Measurements from ENCODE around the gene CLCA2.

The CLCA2 gene

DNA sequence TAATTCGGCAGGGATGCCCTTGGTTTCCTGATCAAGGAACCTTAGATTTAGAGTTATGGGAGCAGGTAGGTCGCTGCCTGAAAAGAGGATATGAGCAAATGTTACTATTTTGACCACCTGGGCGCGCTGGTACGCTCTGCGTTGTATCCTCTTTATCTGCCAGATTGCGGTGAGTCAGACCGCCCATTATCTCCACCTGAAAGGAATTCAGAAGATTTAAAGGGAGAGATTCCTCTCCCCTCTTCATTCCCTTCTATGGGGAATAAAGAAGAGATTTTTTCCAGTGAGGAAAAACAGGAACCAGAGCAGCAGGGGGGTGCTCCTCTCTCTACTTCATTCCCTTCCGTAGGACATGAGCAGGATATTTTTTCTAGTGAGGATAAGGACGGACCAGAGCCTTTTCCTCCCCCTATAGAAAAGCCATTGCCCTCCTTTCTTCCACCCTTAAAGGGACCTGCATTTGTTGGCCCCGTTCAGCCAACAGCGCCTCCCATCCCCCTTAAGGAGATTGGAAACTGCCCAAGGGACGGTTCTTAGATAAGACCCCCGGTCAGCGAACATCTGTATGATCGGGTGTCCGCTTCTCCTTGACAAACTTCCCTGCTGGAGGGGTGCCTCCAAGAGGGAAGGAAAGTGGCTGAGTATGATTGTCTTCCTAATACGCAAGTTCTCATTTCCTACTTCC, 78.9 kb downstream of the CLCA2 start:
- no peak for TF ChIP-seq CTCF (IDR thresholded peaks at IDR 0.05; ENCODE audit: borderline replicate concordance, control extremely low read depth, extremely low read depth, insufficient read depth, missing control alignments)
- in situ Hi-C loops (cut with MboI; ENCODE audit: low sequenced_read_pairs, unreplicated experiment), result no loop called here
- DNase-seq (ENCODE audit: low spot score), result no peak

GRCh38 chr1:86503406-86504136, 79.6 kb downstream of the CLCA2 start:
- in situ Hi-C loops (cut with MboI; ENCODE audit: low sequenced_read_pairs, unreplicated experiment), result no loop called here
- DNase-seq (ENCODE audit: low spot score), result no peak
- TF ChIP-seq CTCF (IDR thresholded peaks at IDR 0.05; ENCODE audit: borderline replicate concordance, control extremely low read depth, extremely low read depth, insufficient read depth, missing control alignments), result no peak

DNA sequence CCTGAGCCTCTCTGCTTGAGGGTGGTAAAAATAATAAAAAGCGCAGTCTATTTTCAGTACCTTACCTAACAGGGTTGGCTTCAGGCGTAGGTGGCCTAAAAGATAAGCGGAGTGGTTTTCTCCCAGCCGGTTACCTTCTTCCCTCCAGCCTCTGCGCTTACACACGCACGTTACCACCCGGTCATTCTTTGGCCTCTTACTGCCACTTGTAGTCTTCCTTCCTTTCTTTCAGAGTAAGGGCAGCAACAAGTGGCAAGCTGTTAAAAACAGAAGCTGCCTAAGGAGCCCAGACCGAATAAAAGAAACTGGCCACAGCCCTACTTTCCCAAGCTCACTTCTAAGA, 80.1 kb downstream of the CLCA2 start:
- in situ Hi-C loops (cut with MboI; ENCODE audit: low sequenced_read_pairs, unreplicated experiment), result no loop called here
- TF ChIP-seq CTCF (IDR thresholded peaks at IDR 0.05; ENCODE audit: borderline replicate concordance, control extremely low read depth, extremely low read depth, insufficient read depth, missing control alignments), result no peak
- no peak for DNase-seq (ENCODE audit: low spot score)

- TF ChIP-seq CTCF (IDR thresholded peaks at IDR 0.05; ENCODE audit: borderline replicate concordance, control extremely low read depth, extremely low read depth, insufficient read depth, missing control alignments), result no peak
- DNase-seq (ENCODE audit: low spot score), result no peak
- in situ Hi-C loops (cut with MboI; ENCODE audit: low sequenced_read_pairs, unreplicated experiment), result no loop called here
Measured at GRCh38 chr1:86504895-86505563, 81.1 kb downstream of the CLCA2 start.

DNA sequence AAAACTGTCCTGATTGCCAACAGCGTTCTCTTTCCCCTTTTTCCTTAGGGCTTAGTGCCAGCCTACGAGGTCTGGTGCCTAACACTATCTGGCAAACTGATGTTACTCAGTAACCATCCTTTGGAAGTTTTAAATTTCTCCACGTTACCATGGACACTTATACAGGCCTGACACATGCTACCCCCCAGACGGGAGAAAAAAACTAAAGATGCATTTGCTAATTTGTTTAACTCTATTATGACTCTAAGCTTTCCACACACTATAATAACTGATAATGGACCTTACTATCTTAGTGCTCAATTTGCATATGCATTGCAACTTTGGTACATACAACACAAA, 81.6 kb downstream of the CLCA2 start:
- no peak for TF ChIP-seq CTCF (IDR thresholded peaks at IDR 0.05; ENCODE audit: borderline replicate concordance, control extremely low read depth, extremely low read depth, insufficient read depth, missing control alignments)
- DNase-seq (ENCODE audit: low spot score), result no peak
- in situ Hi-C loops (cut with MboI; ENCODE audit: low sequenced_read_pairs, unreplicated experiment), result no loop called here
